SIG-M5 treated with dmso at 0.1 percent for 504 hours (cell line): ENCODE measurements around the gene BMP10.
A peak's percentile ranks its signal among the peaks of the same experiment; 100 is the strongest.
"Not testable (repeated sequence)": the region's sequence is repeated elsewhere in the genome, so short reads cannot be mapped to it uniquely, and the experiment has no call there.

Experiments
- DNase-seq: peaks from one replicate; lab custom pipeline; 2025; ENCODE audit not compliant: unreplicated experiment; lab: John Stamatoyannopoulos, UW

The BMP10 gene

DNA sequence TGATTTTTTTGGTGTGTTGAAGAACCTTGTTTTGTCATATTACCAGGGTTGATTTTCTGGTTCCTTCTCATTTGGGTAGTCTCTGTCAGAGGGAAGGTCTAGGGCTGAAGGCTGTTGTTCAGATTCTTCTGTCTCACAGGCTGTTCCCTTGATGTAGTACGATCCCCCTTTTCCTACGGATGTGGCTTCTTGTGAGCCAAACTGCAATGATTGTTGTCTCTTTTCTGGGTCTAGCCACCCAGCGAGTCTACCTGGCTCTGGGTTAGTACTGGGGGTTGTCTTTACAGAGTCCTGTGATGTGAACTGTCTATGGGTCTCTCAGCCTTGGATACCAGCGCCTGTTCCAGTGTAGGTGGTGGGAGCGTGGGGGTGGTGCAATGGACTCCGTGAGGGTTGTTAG lies 24.8 kb upstream of the BMP10 start:
- not testable (repeated sequence) for DNase-seq

- no peak for DNase-seq
Measured at GRCh38 chr2:68889500-68889899, 18.3 kb upstream of the BMP10 start.

GRCh38 chr2:68889021-68889420 lies 17.8 kb upstream of the BMP10 start:
- DNase-seq: no peak

DNA sequence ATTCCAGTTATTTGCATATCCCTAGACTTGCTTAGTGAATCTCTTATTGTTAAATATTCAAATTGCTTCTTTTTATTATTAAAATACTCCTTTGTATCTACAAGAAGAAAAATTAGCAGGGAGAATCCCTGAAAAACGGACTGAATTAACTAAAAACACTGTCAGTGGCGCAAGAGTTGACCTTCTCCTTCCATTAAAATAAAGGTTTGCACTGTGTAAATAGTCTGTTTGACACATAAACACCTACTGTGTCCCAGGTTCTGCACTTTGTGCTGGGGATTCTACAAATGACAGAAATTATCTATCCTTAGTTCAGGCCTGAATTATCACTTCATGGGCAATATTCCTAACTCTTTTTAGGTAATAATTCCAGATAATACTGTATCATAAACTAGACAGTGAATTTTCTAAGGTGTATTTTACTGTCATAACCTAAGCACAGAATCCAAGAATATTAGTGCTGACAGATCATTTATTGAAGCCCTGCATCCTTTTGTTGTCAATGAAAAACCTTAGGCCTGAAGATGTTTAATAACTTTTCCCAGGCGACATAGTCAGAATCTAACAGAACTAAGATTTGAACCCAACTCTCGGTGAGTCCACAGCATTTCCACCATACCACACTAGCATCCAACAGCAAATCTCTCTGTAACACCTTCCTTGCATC lies 17.0 kb upstream of the BMP10 start:
- no peak for DNase-seq

DNA sequence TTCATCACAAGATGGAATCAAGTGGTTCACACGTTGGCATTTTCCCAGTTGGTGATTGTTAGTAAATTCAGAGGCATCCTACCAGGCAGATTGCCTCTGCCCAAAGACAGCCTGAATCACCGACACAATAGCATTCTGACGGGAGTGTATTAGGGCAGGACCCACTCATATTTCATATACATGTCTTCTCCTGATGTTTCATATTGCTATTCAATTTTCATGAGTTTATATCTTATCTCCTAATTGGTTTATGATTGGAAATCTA lies 14.5 kb upstream of the BMP10 start:
- no peak for DNase-seq

GRCh38 chr2:68885074-68885810 lies 14.0 kb upstream of the BMP10 start:
- DNase-seq: no peak

DNA sequence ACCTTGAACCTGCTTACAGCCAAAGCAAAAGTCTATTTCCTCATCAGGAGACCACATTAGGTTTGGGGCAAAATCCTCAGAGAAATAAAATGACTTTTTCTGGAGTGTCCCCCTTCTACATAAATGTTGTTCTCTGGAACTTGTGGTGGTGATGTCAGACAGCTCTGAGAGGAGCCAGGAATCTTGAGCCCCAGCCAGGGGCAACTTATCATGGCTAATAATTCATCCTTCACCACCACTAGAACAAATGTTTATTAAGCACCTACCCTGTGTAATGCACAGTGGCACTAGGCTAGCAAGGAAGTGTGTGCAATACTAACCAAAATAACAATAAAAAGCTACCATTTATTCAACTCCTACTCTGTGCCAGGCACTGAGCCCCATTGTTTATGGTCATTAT lies 9.0 kb upstream of the BMP10 start:
- DNase-seq: no peak

GRCh38 chr2:68879296-68879695 lies 8.1 kb upstream of the BMP10 start:
- no peak for DNase-seq

GRCh38 chr2:68878753-68879152 lies 7.6 kb upstream of the BMP10 start:
- no peak for DNase-seq

GRCh38 chr2:68878071-68878711 lies 7.0 kb upstream of the BMP10 start:
- DNase-seq: no peak

DNA sequence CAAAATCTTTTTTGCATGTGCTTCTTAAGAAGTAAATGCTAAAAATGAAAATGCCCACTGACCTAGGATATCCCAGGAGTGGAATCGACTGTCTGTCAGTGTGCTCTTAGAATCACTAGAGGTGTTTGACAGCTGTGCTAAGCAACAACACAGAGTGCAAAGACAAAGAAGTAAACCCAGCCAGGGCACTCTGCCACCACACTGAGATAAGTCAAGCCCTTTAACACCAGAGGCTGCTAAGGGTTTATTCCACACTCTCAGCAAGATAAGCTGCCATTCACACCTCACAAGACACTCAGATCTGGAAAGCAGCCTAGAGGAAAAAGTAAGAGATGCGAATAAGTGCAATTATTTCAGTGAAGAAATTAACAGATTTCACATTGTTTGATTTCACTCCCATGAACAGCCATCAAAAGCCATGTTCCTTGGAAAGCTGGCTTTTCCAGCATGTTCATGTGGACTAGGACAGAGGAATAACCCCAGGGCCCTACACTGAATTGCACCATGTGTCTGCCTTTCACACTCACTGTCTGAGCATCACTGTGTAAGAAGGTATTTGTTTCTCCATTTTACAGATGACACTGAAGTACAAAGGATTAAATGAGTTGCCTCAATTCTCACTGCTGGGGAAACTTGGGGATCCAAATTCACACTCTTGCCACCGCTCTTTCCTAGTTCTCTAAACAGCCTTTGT lies 6.0 kb upstream of the BMP10 start:
- no peak for DNase-seq

DNA sequence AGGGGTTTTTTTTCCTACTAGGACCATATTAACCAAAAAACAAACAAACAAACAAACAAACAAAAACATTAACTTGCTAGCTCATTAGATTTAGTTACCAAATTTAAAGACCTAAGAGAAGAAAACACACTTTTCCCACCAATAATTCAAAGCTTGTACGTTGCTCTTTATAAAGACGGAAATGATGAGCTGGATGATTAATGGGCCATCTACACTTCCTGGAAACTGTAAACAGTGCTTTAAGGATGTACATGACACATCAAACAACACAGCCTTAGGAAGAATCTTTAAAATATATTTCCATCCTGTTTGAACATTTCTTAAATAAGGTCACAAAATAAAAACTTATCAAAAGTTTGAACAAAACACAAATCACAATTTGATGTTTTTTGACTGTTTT lies 982 bp downstream of the BMP10 start:
- no peak for DNase-seq

- DNase-seq: no peak
Measured at GRCh38 chr2:68865108-68865507, 6.1 kb downstream of the BMP10 start.

DNA sequence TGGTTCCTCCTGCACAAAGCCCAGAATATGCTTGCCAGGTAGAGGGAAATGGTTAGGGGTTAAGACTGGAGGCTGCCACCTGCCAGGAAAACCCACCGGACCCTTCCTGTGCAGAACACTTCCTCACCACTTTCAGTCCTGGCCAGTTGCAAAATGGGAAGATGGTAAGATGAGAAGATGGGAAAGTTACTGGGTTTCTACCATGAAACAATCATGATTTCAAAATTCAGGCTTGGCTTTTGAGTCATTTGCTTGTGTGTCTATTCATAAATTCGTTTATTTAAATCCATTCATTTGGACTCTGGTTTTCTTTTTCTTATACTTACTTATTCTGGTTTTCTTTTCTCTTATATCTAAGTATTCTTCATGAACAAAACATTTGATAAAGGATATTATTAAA lies 7.2 kb downstream of the BMP10 start:
- DNase-seq: no peak

GRCh38 chr2:68862889-68863288 lies 8.3 kb downstream of the BMP10 start:
- no peak for DNase-seq

DNA sequence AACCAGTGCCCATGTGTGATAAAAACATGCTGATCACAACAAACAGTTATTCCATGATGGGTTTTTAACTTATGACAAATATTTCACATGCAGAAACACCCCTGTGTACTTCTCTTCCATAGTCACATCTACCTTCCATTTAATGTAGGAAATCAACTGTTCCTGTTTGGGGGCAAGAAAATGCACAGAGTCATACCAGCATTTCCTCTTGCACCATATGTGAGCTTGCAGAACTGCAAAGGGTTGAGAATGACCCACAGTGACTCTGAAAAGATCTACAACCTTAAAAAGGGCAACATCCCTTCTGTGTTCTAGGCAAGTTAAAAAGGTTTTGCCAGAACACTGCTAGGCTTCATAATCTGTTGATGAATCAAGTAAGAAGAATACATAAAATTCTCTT lies 9.9 kb downstream of the BMP10 start:
- DNase-seq: peak; percentile 58

- no peak for DNase-seq
Measured at GRCh38 chr2:68860111-68860510, 11.1 kb downstream of the BMP10 start.

DNA sequence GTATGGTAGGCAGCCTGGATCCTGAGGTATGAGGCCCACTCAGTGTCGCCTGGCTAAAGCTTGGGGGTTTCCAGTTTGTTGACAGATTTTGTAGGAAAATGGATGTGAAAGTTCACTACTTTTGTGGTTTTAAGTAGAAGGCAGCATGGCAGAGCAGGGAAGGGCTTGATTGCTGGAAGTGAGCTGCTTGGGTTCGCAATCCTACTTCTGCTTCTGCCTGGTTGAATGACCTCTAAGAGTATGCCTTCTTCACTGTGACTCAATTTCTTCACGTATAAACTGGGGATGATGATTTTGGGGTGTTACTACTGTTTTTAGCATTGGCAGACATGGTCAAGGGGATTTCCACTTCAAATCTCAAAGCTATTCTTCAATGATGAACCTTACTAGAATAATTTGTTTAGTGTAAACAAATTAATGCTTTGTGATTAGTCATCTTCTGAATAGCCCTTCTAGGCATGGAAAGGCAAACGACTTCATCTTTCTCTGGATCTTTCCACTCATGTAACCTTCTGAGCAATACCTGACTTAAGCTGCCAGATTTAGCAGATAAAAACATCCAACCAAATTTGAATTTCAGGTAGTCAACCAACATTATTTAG lies 13.2 kb downstream of the BMP10 start:
- DNase-seq: peak; percentile 67

DNA sequence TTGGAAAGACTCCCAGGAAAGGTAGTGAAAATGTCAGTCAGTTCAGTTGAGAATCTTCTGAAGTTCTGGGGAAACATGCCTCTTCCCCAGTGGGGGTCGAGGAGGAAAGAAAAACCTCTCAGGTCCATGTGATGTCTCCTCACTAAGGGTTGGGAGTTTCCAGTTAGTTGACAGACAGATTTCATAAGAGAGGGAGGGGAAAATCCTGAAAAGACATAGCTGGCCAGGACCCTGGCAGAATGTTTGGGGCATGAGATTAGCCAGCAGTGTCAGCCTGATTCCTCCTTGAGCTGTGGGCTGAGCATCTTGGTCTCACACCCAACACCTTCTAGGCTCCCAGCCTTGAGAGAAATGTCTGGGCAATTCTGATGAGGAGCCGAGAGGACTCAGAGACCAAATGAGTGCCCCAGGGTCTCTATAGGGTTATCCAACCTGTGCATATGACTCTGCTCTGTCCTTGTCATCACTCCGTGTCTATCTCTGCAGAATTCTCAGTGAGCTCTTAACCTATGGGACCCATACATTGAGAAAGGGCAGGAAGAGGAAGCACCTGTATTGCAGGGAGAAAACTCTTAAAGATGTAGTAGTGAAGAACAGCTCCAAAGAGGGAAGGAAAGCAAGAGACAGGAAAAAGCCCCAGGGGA lies 13.9 kb downstream of the BMP10 start:
- no peak for DNase-seq

GRCh38 chr2:68855550-68855949 lies 15.6 kb downstream of the BMP10 start:
- DNase-seq: no peak

- no peak for DNase-seq
Measured at GRCh38 chr2:68854476-68854875, 16.7 kb downstream of the BMP10 start.
